MM.1S (cell line): Measurements from ENCODE around the gene PURA.

Experiments used
- DNase-seq: peaks from one replicate; pipeline ENCODE4 v3.0.0-alpha.2; 2015
- H2AFZ ChIP-seq: fragments of 300-600 bp; sonication (generic); 2 replicates; pipeline ENCODE4 v1.6.0; 2016; ENCODE audit warnings: antibody characterized with exemption, low read length
- H3F3A ChIP-seq: fragments of 300-600 bp; sonication (generic); 2 replicates; pipeline ENCODE4 v1.6.1; 2016; ENCODE audit warnings: mild to moderate bottlenecking, antibody characterized with exemption, low read length, moderate library complexity, mixed read lengths; ENCODE audit not compliant: insufficient read depth
- H3K27ac ChIP-seq: fragments of 300-600 bp; sonication (generic); 2 replicates; pipeline ENCODE4 v1.5.1; 2016; ENCODE audit warnings: mild to moderate bottlenecking, low read length
- H3K27me3 ChIP-seq: fragments of 300-600 bp; sonication (generic); replicated peaks from 2 replicates; pipeline ENCODE4 v1.6.0; 2016; ENCODE audit warnings: low read length; ENCODE audit not compliant: insufficient read depth
- H3K36me3 ChIP-seq: fragments of 300-600 bp; sonication (generic); replicated peaks from 2 replicates; pipeline ENCODE4 v1.6.1; 2016; ENCODE audit warnings: mild to moderate bottlenecking, low read length, mixed read lengths; ENCODE audit not compliant: insufficient read depth
- H3K4me1 ChIP-seq: fragments of 300-600 bp; sonication (generic); 2 replicates; pipeline ENCODE4 v1.6.1; 2016; ENCODE audit warnings: low read length, mixed read lengths
- H3K4me2 ChIP-seq: fragments of 300-600 bp; sonication (generic); 2 replicates; pipeline ENCODE4 v1.6.0; 2016; ENCODE audit warnings: low read depth, low read length
- H3K4me3 ChIP-seq: fragments of 300-600 bp; sonication (generic); 2 replicates; pipeline ENCODE4 v1.5.1; 2016; ENCODE audit warnings: low read length, mixed read lengths
- H3K79me2 ChIP-seq: fragments of 300-600 bp; sonication (generic); 2 replicates; pipeline ENCODE4 v1.6.1; 2016; ENCODE audit warnings: mixed run types, low read length, mixed read lengths
- H3K9ac ChIP-seq: fragments of 300-600 bp; sonication (generic); 2 replicates; pipeline ENCODE4 v1.6.1; 2016; ENCODE audit warnings: low read length, mixed read lengths
- H3K9me2 ChIP-seq: fragments of 300-600 bp; sonication (generic); replicated peaks from 2 replicates; pipeline ENCODE4 v1.6.1; 2016; ENCODE audit warnings: mild to moderate bottlenecking, low read length, mixed read lengths; ENCODE audit not compliant: insufficient read depth
- H3K9me3 ChIP-seq: fragments of 300-600 bp; sonication (generic); replicated peaks from 2 replicates; pipeline ENCODE4 v1.6.1; 2016; ENCODE audit warnings: mild to moderate bottlenecking, low read length, mixed read lengths; ENCODE audit not compliant: insufficient read depth
- H4K20me1 ChIP-seq: fragments of 300-600 bp; sonication (generic); 2 replicates; pipeline ENCODE4 v1.6.1; 2016; ENCODE audit warnings: mild to moderate bottlenecking, low read length, moderate library complexity, mixed read lengths; ENCODE audit not compliant: insufficient read depth
- CTCF ChIP-seq: fragments of 300-600 bp; sonication (generic); IDR thresholded peaks from 2 replicates; pipeline ENCODE4 v1.5.1; 2016; ENCODE audit warnings: antibody characterized with exemption, low read length, mixed read lengths
- EZH2 ChIP-seq: fragments of 300-600 bp; sonication (generic); optimal IDR thresholded peaks from 2 replicates; pipeline ENCODE3; 2017; ENCODE audit warnings: low read depth, mild to moderate bottlenecking, antibody characterized with exemption, low read length, mixed read lengths
- EZH2phosphoT487 ChIP-seq: fragments of 300-600 bp; sonication (generic); IDR thresholded peaks from 2 replicates; pipeline ENCODE4 v1.6.1; 2018; ENCODE audit warnings: antibody characterized with exemption, low read length

The PURA gene

DNA sequence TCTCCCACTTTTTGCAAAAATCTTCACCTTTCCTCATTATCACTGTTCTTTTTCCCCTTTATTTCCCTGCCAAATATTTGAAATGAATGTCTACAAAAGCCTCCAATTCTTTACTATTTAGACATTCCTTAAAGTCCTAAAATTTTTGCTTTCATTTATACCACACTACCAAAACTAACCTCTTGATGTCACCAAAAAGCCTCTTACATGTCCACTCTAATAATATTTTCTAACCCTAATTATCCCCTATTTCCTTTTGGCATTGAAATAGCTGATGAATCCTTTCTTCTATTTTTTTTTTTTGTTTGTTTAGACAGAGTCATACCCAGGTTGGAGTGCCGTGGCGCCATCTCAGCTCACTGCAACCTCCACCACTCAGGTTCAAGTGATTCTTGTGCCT is 38.5 kb upstream of the PURA start:
- Histone ChIP-seq H3F3A (no peaks in the 10 kb centered on the region), H3K4me2 (no peak overlapping the region), H3K4me3 (no peak overlapping the region), H4K20me1 (no peaks in the 10 kb centered on the region), H3K9ac (no peak overlapping the region), H3K27ac (no peak overlapping the region), H3K4me1 (no peaks in the 10 kb centered on the region), H3K79me2 (no peaks in the 10 kb centered on the region), H2AFZ (no peak overlapping the region), H3K9me2 (no peaks in the 10 kb centered on the region), H3K27me3 (no peaks in the 10 kb centered on the region), H3K9me3 (no peaks in the 10 kb centered on the region), H3K36me3 (no peaks in the 10 kb centered on the region)
- DNase-seq = no peak
- TF ChIP-seq CTCF = peak; percentile 29
- TF ChIP-seq EZH2 = no peak
- no peak for TF ChIP-seq EZH2phosphoT487

GRCh38 chr5:140076142-140076541 is 37.8 kb upstream of the PURA start:
- H3K79me2 ChIP-seq = no peaks in the 10 kb centered on the region
- H3K4me2 ChIP-seq = no peak overlapping the region
- DNase-seq = no peak
- TF ChIP-seq EZH2 (no peak), EZH2phosphoT487 (no peak), CTCF (no peak)
- no peaks in the 10 kb centered on the region for H3F3A ChIP-seq
- no peaks in the 10 kb centered on the region for H3K4me1 ChIP-seq
- H3K9ac ChIP-seq = no peak overlapping the region
- H3K9me3 ChIP-seq = no peaks in the 10 kb centered on the region
- H3K36me3 ChIP-seq = no peaks in the 10 kb centered on the region
- H3K27me3 ChIP-seq = no peaks in the 10 kb centered on the region
- no peaks in the 10 kb centered on the region for H3K9me2 ChIP-seq
- H4K20me1 ChIP-seq = no peaks in the 10 kb centered on the region
- H3K4me3 ChIP-seq = no peak overlapping the region
- H3K27ac ChIP-seq = no peak overlapping the region
- no peak overlapping the region for H2AFZ ChIP-seq

GRCh38 chr5:140076788-140077187 is 37.1 kb upstream of the PURA start:
- no peak overlapping the region for H3K4me2 ChIP-seq
- H4K20me1 ChIP-seq = no peaks in the 10 kb centered on the region

More at GRCh38 chr5:140076788-140077187, 37.1 kb upstream of the PURA start:
- Histone ChIP-seq H2AFZ (no peak overlapping the region), H3K9ac (no peak overlapping the region), H3K4me3 (no peak overlapping the region), H3K79me2 (no peaks in the 10 kb centered on the region), H3F3A (no peaks in the 10 kb centered on the region), H3K27me3 (no peaks in the 10 kb centered on the region), H3K9me3 (no peaks in the 10 kb centered on the region), H3K4me1 (no peaks in the 10 kb centered on the region), H3K36me3 (no peaks in the 10 kb centered on the region), H3K9me2 (no peaks in the 10 kb centered on the region), H3K27ac (no peak overlapping the region)
- TF ChIP-seq EZH2 (no peak), EZH2phosphoT487 (no peak), CTCF (no peak)
- no peak for DNase-seq
